ENCODE measurements around the gene ADGRV1.

- no peak for TF ChIP-seq POLR2A (IDR thresholded peaks at IDR 0.05)
- TF ChIP-seq, protein P1, sequence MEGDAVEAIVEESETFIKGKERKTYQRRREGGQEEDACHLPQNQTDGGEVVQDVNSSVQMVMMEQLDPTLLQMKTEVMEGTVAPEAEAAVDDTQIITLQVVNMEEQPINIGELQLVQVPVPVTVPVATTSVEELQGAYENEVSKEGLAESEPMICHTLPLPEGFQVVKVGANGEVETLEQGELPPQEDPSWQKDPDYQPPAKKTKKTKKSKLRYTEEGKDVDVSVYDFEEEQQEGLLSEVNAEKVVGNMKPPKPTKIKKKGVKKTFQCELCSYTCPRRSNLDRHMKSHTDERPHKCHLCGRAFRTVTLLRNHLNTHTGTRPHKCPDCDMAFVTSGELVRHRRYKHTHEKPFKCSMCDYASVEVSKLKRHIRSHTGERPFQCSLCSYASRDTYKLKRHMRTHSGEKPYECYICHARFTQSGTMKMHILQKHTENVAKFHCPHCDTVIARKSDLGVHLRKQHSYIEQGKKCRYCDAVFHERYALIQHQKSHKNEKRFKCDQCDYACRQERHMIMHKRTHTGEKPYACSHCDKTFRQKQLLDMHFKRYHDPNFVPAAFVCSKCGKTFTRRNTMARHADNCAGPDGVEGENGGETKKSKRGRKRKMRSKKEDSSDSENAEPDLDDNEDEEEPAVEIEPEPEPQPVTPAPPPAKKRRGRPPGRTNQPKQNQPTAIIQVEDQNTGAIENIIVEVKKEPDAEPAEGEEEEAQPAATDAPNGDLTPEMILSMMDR (IDR thresholded peaks at IDR 0.05), result no peak
- TF ChIP-seq EP300 (IDR thresholded peaks at IDR 0.05; ENCODE audit: low read depth), result no peak
Measured at GRCh38 chr5:91016954-91017700, 458.5 kb downstream of the ADGRV1 start.
